DMS114 treated with DMSO at 0.1 percent for 48 hours (cell line): ENCODE data around the gene KCTD19.

Experiments used
- DNase-seq: peaks from one replicate; lab custom pipeline; 2025; ENCODE audit not compliant: unreplicated experiment; lab: John Stamatoyannopoulos, UW

The KCTD19 gene

GRCh38 chr16:67260426-67261063, 66.0 kb downstream of the KCTD19 start:
- DNase-seq = no peak

GRCh38 chr16:67259705-67260104, 66.8 kb downstream of the KCTD19 start:
- DNase-seq = no peak

- DNase-seq = no peak
Observed at GRCh38 chr16:67258161-67258835, 68.2 kb downstream of the KCTD19 start.

- no peak for DNase-seq
Observed at GRCh38 chr16:67257486-67258160, 68.9 kb downstream of the KCTD19 start.

GRCh38 chr16:67256701-67257230, 69.8 kb downstream of the KCTD19 start:
- DNase-seq = no peak

- no peak for DNase-seq
Observed at GRCh38 chr16:67255553-67256221, 70.9 kb downstream of the KCTD19 start.

GRCh38 chr16:67254801-67255552, 71.6 kb downstream of the KCTD19 start:
- DNase-seq = no peak

GRCh38 chr16:67252609-67253497, 73.7 kb downstream of the KCTD19 start:
- no peak for DNase-seq

GRCh38 chr16:67250045-67250327, 76.6 kb downstream of the KCTD19 start:
- DNase-seq = no peak

GRCh38 chr16:67249178-67250044, 77.1 kb downstream of the KCTD19 start:
- DNase-seq = no peak

GRCh38 chr16:67248401-67249177, 78.0 kb downstream of the KCTD19 start, which contains the start of gene SLC9A5:
Gene SLC9A5, plus strand, starts transcription at chr16:67248979. Its CDS starts 36 bp downstream, at chr16:67249015.
- no peak for DNase-seq

- peak; percentile 28 for DNase-seq
Observed at GRCh38 chr16:67248073-67248400, 78.5 kb downstream of the KCTD19 start.

GRCh38 chr16:67247192-67248072, 79.1 kb downstream of the KCTD19 start, which contains the start of gene FHOD1:
Gene FHOD1, minus strand, starts transcription at chr16:67247481. Its CDS starts 71 bp downstream, at chr16:67247410.
- DNase-seq = peak; percentile 93

GRCh38 chr16:67246756-67247191, 79.8 kb downstream of the KCTD19 start:
- no peak for DNase-seq

GRCh38 chr16:67246081-67246755, 80.3 kb downstream of the KCTD19 start:
- peak; percentile 41 for DNase-seq

GRCh38 chr16:67245674-67246080, 80.9 kb downstream of the KCTD19 start:
- no peak for DNase-seq
